GM18951 (cell line): Measurements from ENCODE around the gene CUL5.
"Not testable (repeated sequence)": the region's sequence is repeated elsewhere in the genome, so short reads cannot be mapped to it uniquely, and the experiment has no call there.

Source experiments
- POLR2A ChIP-seq: IDR thresholded peaks from 4 replicates; pipeline ENCODE4 v1.6.1; 2011; ENCODE audit warnings: mild to moderate bottlenecking; ENCODE audit not compliant: insufficient read length, insufficient read depth; ENCODE audit errors: extremely low read depth
- in situ Hi-C: fragments of 300-500 bp; cut with MboI; formaldehyde crosslinking; loops from one replicate; pipeline ENCODE4 v1.12.0; 2022; ENCODE audit warnings: low sequenced_read_pairs, mixed read lengths, inconsistent platforms; ENCODE audit not compliant: unreplicated experiment

CUL5 gene

GRCh38 chr11:108002476-108002875 lies 6.2 kb upstream of the CUL5 start:
- TF ChIP-seq POLR2A = no peak
- in situ Hi-C loops = no loop called here

GRCh38 chr11:108003623-108004022 lies 5.1 kb upstream of the CUL5 start:
- TF ChIP-seq POLR2A = no peak
- in situ Hi-C loops = no loop called here

GRCh38 chr11:108007819-108008218 lies 879 bp upstream of the CUL5 start:
- in situ Hi-C loops = no loop called here
- no peak for TF ChIP-seq POLR2A

- TF ChIP-seq POLR2A = no peak
- in situ Hi-C loops = no loop called here
These were observed 1.0 kb downstream of the CUL5 start for GRCh38 chr11:108009497-108010370.

- no peak for TF ChIP-seq POLR2A
- in situ Hi-C loops = no loop called here
These were observed 3.5 kb downstream of the CUL5 start for GRCh38 chr11:108012139-108012725.

- no peak for TF ChIP-seq POLR2A
- in situ Hi-C loops = no loop called here
These were observed 7.9 kb downstream of the CUL5 start for GRCh38 chr11:108016647-108017046.

- no peak for TF ChIP-seq POLR2A
- in situ Hi-C loops = no loop called here
These were observed 10.0 kb downstream of the CUL5 start for GRCh38 chr11:108018708-108019107.

- TF ChIP-seq POLR2A = no peak
- in situ Hi-C loops = no loop called here
These were observed 11.3 kb downstream of the CUL5 start for GRCh38 chr11:108019870-108020540.

GRCh38 chr11:108025387-108026080 lies 16.8 kb downstream of the CUL5 start:
- in situ Hi-C loops = no loop called here
- no peak for TF ChIP-seq POLR2A

GRCh38 chr11:108027057-108027456 lies 18.4 kb downstream of the CUL5 start:
- TF ChIP-seq POLR2A = no peak
- in situ Hi-C loops = no loop called here

GRCh38 chr11:108028822-108029441 lies 20.2 kb downstream of the CUL5 start:
- in situ Hi-C loops = not testable (repeated sequence)

GRCh38 chr11:108031604-108032003 lies 22.9 kb downstream of the CUL5 start:
- in situ Hi-C loops = not testable (repeated sequence)

GRCh38 chr11:108032800-108033199 lies 24.1 kb downstream of the CUL5 start:
- in situ Hi-C loops = no loop called here
- no peak for TF ChIP-seq POLR2A
